Neural progenitor cell (in vitro differentiated cells): Measurements from ENCODE around the gene SCN1B. TPM values are rescaled to one million over a fixed set of nuclear protein-coding genes. Genes with fewer than 3 reads are reported as not detected.
"Not testable (repeated sequence)": the region's sequence is repeated elsewhere in the genome, so short reads cannot be mapped to it uniquely, and the experiment has no call there.

Experiments
- DNase-seq: peaks from one replicate; pipeline ENCODE4 v3.0.0-alpha.2; 2016; ENCODE audit warnings: low spot score
- H2AFZ ChIP-seq: fragments of 200-600 bp; sonication (generic); replicated peaks from 2 replicates; pipeline ENCODE4 v1.6.1; 2016; ENCODE audit warnings: antibody characterized with exemption
- H3F3A ChIP-seq: fragments of 200-600 bp; sonication (generic); 2 replicates; pipeline ENCODE4 v1.6.1; 2016; ENCODE audit warnings: antibody characterized with exemption, low read depth
- H3K27ac ChIP-seq: fragments of 200-600 bp; sonication (generic); 2 replicates; pipeline ENCODE4 v1.5.1; 2016; ENCODE audit warnings: mild to moderate bottlenecking
- H3K27me3 ChIP-seq: fragments of 200-600 bp; sonication (generic); 2 replicates; pipeline ENCODE4 v1.6.1; 2016; ENCODE audit warnings: mild to moderate bottlenecking, moderate library complexity
- H3K36me3 ChIP-seq: fragments of 200-600 bp; sonication (generic); 2 replicates; pipeline ENCODE4 v1.5.1; 2016
- H3K4me1 ChIP-seq: fragments of 200-600 bp; sonication (generic); 2 replicates; pipeline ENCODE4 v1.6.1; 2016; ENCODE audit warnings: mixed run types
- H3K4me2 ChIP-seq: fragments of 200-600 bp; sonication (generic); 2 replicates; pipeline ENCODE4 v1.6.1; 2016
- H3K4me3 ChIP-seq: fragments of 200-600 bp; sonication (generic); 2 replicates; pipeline ENCODE4 v1.5.1; 2016
- H3K79me2 ChIP-seq: fragments of 200-600 bp; sonication (generic); 2 replicates; pipeline ENCODE4 v1.6.1; 2016; ENCODE audit warnings: low read depth
- H3K9ac ChIP-seq: fragments of 200-600 bp; sonication (generic); 2 replicates; pipeline ENCODE4 v1.6.1; 2016
- H3K9me3 ChIP-seq: fragments of 200-600 bp; sonication (generic); 2 replicates; pipeline ENCODE4 v1.5.1; 2016; ENCODE audit warnings: low read depth
- H4K20me1 ChIP-seq: fragments of 200-600 bp; sonication (generic); 2 replicates; pipeline ENCODE4 v1.6.1; 2016; ENCODE audit warnings: low read depth
- H3K27ac Mint-ChIP-seq: 3 replicates; pipeline ENCODE4 v1.8.0; 2021; ENCODE audit warnings: mixed read lengths
- H3K27me3 Mint-ChIP-seq: 2 replicates; pipeline ENCODE4 v1.8.0; 2022; ENCODE audit warnings: low read depth, mild to moderate bottlenecking, inconsistent platforms, moderate library complexity, mixed read lengths; ENCODE audit not compliant: insufficient read depth
- H3K36me3 Mint-ChIP-seq: 3 replicates; pipeline ENCODE4 v1.8.0; 2021; ENCODE audit warnings: mixed read lengths
- H3K4me1 Mint-ChIP-seq: 3 replicates; pipeline ENCODE4 v1.8.0; 2021; ENCODE audit warnings: mixed read lengths
- H3K4me3 Mint-ChIP-seq: 3 replicates; pipeline ENCODE4 v1.8.0; 2021; ENCODE audit warnings: mild to moderate bottlenecking, moderate library complexity, mixed read lengths
- H3K9me3 Mint-ChIP-seq: 3 replicates; pipeline ENCODE4 v1.8.0; 2020; ENCODE audit warnings: mixed read lengths
- CTCF ChIP-seq: fragments of 200-600 bp; sonication (generic); IDR thresholded peaks from 2 replicates; pipeline ENCODE4 v1.5.1; 2017; ENCODE audit warnings: antibody characterized with exemption, mild to moderate bottlenecking
- EZH2 ChIP-seq: fragments of 200-600 bp; sonication (generic); IDR thresholded peaks from 2 replicates; pipeline ENCODE4 v1.6.1; 2017; ENCODE audit warnings: antibody characterized with exemption, mild to moderate bottlenecking, moderate library complexity
- EZH2phosphoT487 ChIP-seq: fragments of 200-600 bp; sonication (generic); IDR thresholded peaks from 2 replicates; pipeline ENCODE4 v1.6.1; 2017; ENCODE audit warnings: antibody characterized with exemption
- total RNA-seq: library from RNA; depleted of rRNA; stranded (reverse); fragments of >200 nt; gene quantifications from 2 replicates; pipeline ENCODE4 v1.2.3, GENCODE V29; 2015; ENCODE audit warnings: low replicate concordance

The SCN1B gene
- total RNA-seq, 1 donor from 2014 or later = 2.2 TPM

DNA sequence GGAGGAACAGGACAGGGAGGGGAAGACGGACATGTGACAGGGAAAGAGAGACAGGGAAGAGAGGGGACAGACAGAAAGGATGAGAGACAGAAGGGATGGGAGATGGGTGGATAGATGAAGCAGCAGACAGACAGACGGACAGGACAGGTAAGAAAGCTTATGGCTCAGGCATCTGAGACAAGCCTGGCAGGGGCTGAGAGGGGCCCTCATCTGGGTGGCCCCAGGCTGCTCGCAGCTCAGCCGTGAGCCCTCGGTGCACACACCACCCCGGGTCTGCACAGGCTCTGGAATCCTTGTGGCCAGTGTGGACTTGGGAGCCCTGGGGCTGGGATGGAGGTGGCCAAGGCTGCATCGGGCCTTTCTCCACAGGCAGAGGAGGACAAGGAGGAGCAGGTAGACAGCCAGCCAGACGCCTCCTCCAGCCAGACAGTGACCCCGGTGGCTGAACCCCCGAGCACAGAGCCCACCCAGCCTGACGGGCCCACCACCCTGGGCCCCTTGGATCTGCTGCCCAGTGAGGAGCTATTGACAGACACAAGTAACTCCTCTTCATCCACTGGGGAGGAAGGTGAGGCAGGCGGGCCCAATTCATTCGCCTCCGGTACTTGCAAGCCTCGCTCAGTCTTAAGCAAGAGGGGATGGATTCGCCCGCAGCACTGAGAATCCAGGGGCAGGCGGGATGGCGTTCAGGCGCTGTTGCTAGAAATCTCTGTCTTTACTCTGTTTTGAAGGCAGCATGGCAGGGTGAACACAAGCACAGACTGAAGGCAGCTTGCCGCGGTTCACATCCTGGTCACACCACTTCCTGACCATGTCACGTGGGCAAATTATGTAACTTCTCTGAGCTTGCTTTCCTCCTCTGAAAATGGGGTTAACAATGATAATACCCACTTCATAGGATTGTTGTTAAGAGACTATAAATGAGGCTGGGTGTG, 16.2 kb upstream of the SCN1B start:
- Mint-ChIP-seq H3K9me3 (no peaks in the 10 kb centered on the region), H3K27ac (no peak overlapping the region), H3K36me3 (peaks cover 36% of the 10 kb centered on the region), H3K4me3 (no peak overlapping the region), H3K4me1 (no peaks in the 10 kb centered on the region), H3K27me3 (peaks cover 11% of the 10 kb centered on the region)
- Histone ChIP-seq H4K20me1 (peaks cover 8% of the 10 kb centered on the region), H3K27ac (no peak overlapping the region), H3K4me3 (no peak overlapping the region), H3F3A (peaks cover 7% of the 10 kb centered on the region), H3K9me3 (no peaks in the 10 kb centered on the region), H3K4me1 (no peaks in the 10 kb centered on the region), H3K79me2 (no peaks in the 10 kb centered on the region), H3K27me3 (no peaks in the 10 kb centered on the region), H3K36me3 (no peaks in the 10 kb centered on the region), H2AFZ (no peak overlapping the region), H3K9ac (no peak overlapping the region), H3K4me2 (no peak overlapping the region)
- TF ChIP-seq EZH2 = no peak
- no peak for TF ChIP-seq EZH2phosphoT487
- TF ChIP-seq CTCF = no peak
- no peak for DNase-seq

DNA sequence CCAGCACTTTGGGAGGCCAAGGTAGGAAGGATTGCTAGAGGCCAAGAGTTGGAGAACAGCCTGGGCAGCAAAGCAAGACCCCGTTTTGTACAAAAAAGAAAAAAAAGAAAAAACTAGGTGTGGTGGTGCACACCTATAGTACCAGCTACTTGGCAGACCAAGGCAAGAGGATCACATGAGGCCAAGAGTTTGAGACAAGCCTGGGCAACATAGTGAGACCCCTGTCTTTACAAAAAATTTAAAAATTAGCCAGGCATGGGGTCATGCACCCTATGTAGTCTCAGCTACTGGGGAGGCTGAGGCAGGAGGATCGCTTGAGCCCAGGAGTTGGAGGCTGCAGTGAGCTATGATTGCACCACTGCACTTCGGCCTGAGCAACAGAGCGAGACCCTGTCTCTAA, 15.5 kb upstream of the SCN1B start:
- H3K9me3 ChIP-seq, H2AFZ ChIP-seq, H3K36me3 ChIP-seq, H3K9me3 Mint-ChIP-seq, H3K4me3 ChIP-seq, H3F3A ChIP-seq, H3K4me1 Mint-ChIP-seq, H3K4me1 ChIP-seq, H4K20me1 ChIP-seq, H3K4me2 ChIP-seq, H3K4me3 Mint-ChIP-seq, H3K9ac ChIP-seq, H3K27ac Mint-ChIP-seq, DNase-seq, H3K27me3 ChIP-seq, H3K79me2 ChIP-seq, H3K27ac ChIP-seq: not testable (repeated sequence)
- peaks cover 11% of the 10 kb centered on the region for H3K27me3 Mint-ChIP-seq
- peaks cover 36% of the 10 kb centered on the region for H3K36me3 Mint-ChIP-seq

DNA sequence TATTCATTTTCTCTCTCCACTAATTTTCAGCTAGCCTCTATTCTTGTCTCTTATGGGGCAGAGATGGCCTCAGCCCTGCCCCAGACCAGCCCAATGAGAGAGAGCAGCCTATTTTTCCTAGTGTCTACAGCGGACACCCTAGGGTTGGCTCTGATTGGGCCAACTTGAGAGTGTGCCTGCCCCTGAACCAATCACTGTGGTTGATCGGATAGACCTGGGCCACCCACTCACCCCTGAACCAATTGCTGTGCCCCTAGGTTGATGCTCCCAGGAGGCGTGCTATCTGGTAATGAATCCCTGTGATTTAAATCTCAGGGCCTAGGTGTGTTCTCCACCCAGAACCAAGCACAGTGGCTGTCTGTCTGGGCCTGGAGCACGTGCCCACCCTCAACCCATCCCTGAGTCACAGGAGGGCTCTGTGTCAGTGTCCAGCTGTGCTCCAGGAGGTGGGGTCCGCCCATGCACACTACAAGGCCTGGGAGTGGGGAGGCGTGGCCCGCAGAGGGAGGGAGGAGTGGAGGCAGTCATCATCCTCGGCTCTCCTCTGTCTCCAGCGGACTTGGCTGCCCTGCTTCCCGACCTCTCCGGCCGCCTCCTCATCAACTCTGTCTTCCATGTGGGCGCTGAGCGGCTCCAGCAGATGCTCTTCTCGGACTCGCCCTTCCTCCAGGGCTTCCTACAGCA, 14.9 kb upstream of the SCN1B start:
- Mint-ChIP-seq H3K27me3 (peaks cover 11% of the 10 kb centered on the region), H3K4me1 (no peaks in the 10 kb centered on the region), H3K36me3 (peaks cover 35% of the 10 kb centered on the region), H3K4me3 (no peak overlapping the region), H3K27ac (no peak overlapping the region), H3K9me3 (no peaks in the 10 kb centered on the region)
- H3K4me3 ChIP-seq = no peak overlapping the region
- no peaks in the 10 kb centered on the region for H3K9me3 ChIP-seq
- no peaks in the 10 kb centered on the region for H3K79me2 ChIP-seq
- no peaks in the 10 kb centered on the region for H3K27me3 ChIP-seq
- H3K4me2 ChIP-seq = no peak overlapping the region
- peaks cover 4% of the 10 kb centered on the region for H4K20me1 ChIP-seq
- no peak overlapping the region for H2AFZ ChIP-seq
- TF ChIP-seq CTCF = no peak
- no peak for TF ChIP-seq EZH2phosphoT487
- no peak for TF ChIP-seq EZH2
- H3K9ac ChIP-seq = no peak overlapping the region
- H3F3A ChIP-seq = peaks cover 7% of the 10 kb centered on the region
- DNase-seq = no peak
- no peak overlapping the region for H3K27ac ChIP-seq
- H3K4me1 ChIP-seq = no peaks in the 10 kb centered on the region
- H3K36me3 ChIP-seq = no peaks in the 10 kb centered on the region

DNA sequence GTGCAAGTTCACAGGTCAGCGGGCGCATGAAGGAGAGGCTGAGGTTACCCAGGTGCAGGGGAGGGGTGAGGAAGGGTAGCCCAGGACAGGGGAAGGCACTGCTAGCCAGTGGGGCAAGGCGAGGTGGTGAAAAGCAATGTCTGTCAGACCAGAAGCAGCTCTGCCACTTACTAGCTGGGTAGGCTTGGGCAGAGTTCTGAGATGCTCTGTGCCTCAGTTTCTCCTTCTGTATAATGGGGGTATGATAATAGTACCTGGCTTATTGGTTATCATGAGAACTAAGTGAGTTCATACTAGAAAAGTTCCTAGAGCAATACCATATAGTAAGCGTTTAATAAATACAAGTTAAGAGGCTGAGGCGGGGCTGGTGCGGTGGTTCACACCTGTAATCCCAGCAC, 14.3 kb upstream of the SCN1B start:
- no peaks in the 10 kb centered on the region for H3K9me3 Mint-ChIP-seq
- TF ChIP-seq CTCF (no peak), EZH2 (no peak), EZH2phosphoT487 (no peak)
- H3K4me3 Mint-ChIP-seq = no peak overlapping the region
- no peak overlapping the region for H2AFZ ChIP-seq
- H3K4me1 ChIP-seq = no peaks in the 10 kb centered on the region
- H3K9ac ChIP-seq = no peak overlapping the region
- H3K27ac ChIP-seq = no peak overlapping the region
- H3K9me3 ChIP-seq = no peaks in the 10 kb centered on the region
- no peaks in the 10 kb centered on the region for H3K27me3 ChIP-seq
- no peak for DNase-seq
- no peaks in the 10 kb centered on the region for H3K79me2 ChIP-seq
- no peaks in the 10 kb centered on the region for H3K36me3 ChIP-seq
- H3K4me1 Mint-ChIP-seq = no peaks in the 10 kb centered on the region
- H3K4me3 ChIP-seq = no peak overlapping the region
- H3K27ac Mint-ChIP-seq = no peak overlapping the region
- peaks cover 37% of the 10 kb centered on the region for H3K36me3 Mint-ChIP-seq
- H3K27me3 Mint-ChIP-seq = peaks cover 12% of the 10 kb centered on the region
- peaks cover 4% of the 10 kb centered on the region for H4K20me1 ChIP-seq
- peaks cover 7% of the 10 kb centered on the region for H3F3A ChIP-seq
- no peak overlapping the region for H3K4me2 ChIP-seq
